ENCODE measurements around the gene FCRL6. TPM values are rescaled to one million over a fixed set of nuclear protein-coding genes. Genes with fewer than 3 reads are reported as not detected.

Gene FCRL6
- total RNA-seq, 1 donor: not detected

GRCh38 chr1:159827102-159827490 is 24.9 kb downstream of the FCRL6 start:
- no peak overlapping the region for H3K4me3 ChIP-seq (ENCODE audit: low read depth, low read length)
- no peak for DNase-seq (ENCODE audit: low read depth)
- TF ChIP-seq CTCF (IDR thresholded peaks at IDR 0.05; ENCODE audit: insufficient read depth, low read depth, low read length): no peak

GRCh38 chr1:159827549-159827948 is 25.4 kb downstream of the FCRL6 start:
- no peak overlapping the region for H3K4me3 ChIP-seq (ENCODE audit: low read depth, low read length)
- TF ChIP-seq CTCF (IDR thresholded peaks at IDR 0.05; ENCODE audit: insufficient read depth, low read depth, low read length): no peak
- no peak for DNase-seq (ENCODE audit: low read depth)

- no peak for TF ChIP-seq CTCF (IDR thresholded peaks at IDR 0.05; ENCODE audit: insufficient read depth, low read depth, low read length)
- no peak for DNase-seq (ENCODE audit: low read depth)
- H3K4me3 ChIP-seq (ENCODE audit: low read depth, low read length): no peak overlapping the region
Measured at GRCh38 chr1:159828176-159828575, 26.0 kb downstream of the FCRL6 start.

GRCh38 chr1:159828581-159829272 is 26.6 kb downstream of the FCRL6 start:
- TF ChIP-seq CTCF (IDR thresholded peaks at IDR 0.05; ENCODE audit: insufficient read depth, low read depth, low read length): no peak
- no peak for DNase-seq (ENCODE audit: low read depth)

GRCh38 chr1:159829273-159829634 is 27.1 kb downstream of the FCRL6 start:
- no peak for DNase-seq (ENCODE audit: low read depth)
- H3K4me3 ChIP-seq (ENCODE audit: low read depth, low read length): no peak overlapping the region
- TF ChIP-seq CTCF (IDR thresholded peaks at IDR 0.05; ENCODE audit: insufficient read depth, low read depth, low read length): peak; percentile 27

More at GRCh38 chr1:159828581-159829272, 26.6 kb downstream of the FCRL6 start:
- H3K4me3 ChIP-seq (ENCODE audit: low read depth, low read length): no peak overlapping the region

- no peak for TF ChIP-seq CTCF (IDR thresholded peaks at IDR 0.05; ENCODE audit: insufficient read depth, low read depth, low read length)
- no peak overlapping the region for H3K4me3 ChIP-seq (ENCODE audit: low read depth, low read length)
- peak; percentile 12 for DNase-seq (ENCODE audit: low read depth)
Measured at GRCh38 chr1:159829822-159830465, 27.8 kb downstream of the FCRL6 start.
